Neural cell (in vitro differentiated cells): ENCODE results near the gene MYADML2.

Experiments
- CTCF ChIP-seq: fragments of 450-650 bp; IDR thresholded peaks from 2 replicates; pipeline ENCODE4 v1.5.1; 2014; ENCODE audit warnings: antibody characterized with exemption, mild to moderate bottlenecking, moderate library complexity; ENCODE audit not compliant: poor library complexity, severe bottlenecking
- EP300 ChIP-seq: fragments of 450-650 bp; conservative IDR thresholded peaks from 2 replicates; pipeline ENCODE4 v1.6.1; 2014; ENCODE audit warnings: antibody characterized with exemption, mild to moderate bottlenecking, moderate library complexity; ENCODE audit not compliant: poor library complexity, severe bottlenecking
- EZH2 ChIP-seq: fragments of 200-600, 300-800 bp; shearing (Covaris generic), sonication (generic); IDR thresholded peaks from 2 replicates; pipeline ENCODE4 v1.6.1; 2014; ENCODE audit warnings: antibody characterized with exemption, low read length, borderline replicate concordance, mild to moderate bottlenecking; ENCODE audit not compliant: insufficient read depth, poor library complexity, severe bottlenecking
- MXI1 ChIP-seq: fragments of 450-650 bp; conservative IDR thresholded peaks from 2 replicates; pipeline ENCODE4 v1.6.1; 2014; ENCODE audit warnings: antibody characterized with exemption, mild to moderate bottlenecking; ENCODE audit not compliant: poor library complexity, severe bottlenecking
- POLR2AphosphoS5 ChIP-seq: IDR thresholded peaks from 2 replicates; pipeline ENCODE4 v1.6.1; 2012
- TAF1 ChIP-seq: IDR thresholded peaks from 2 replicates; pipeline ENCODE4 v1.6.1; 2012; ENCODE audit warnings: low read depth

- TF ChIP-seq CTCF (no peak), POLR2AphosphoS5 (no peak), EZH2 (no peak), MXI1 (no peak), TAF1 (no peak), EP300 (no peak)
Measured at GRCh38 chr17:81966343-81967243, 19.6 kb upstream of the MYADML2 start.
